Measurements from ENCODE around the gene PARN. TPM values are rescaled to one million over a fixed set of nuclear protein-coding genes. Genes with fewer than 3 reads are reported as not detected.

PARN gene
- total and polyA plus RNA-seq, 2 of the 4 experiments (the other 2 are of a cell fraction): 24.6 to 25.1 TPM

- intact Hi-C loops (cut with micrococcal nuclease) (no loop called here), in situ Hi-C loops (cut with MboI; ENCODE audit: low sequenced_read_pairs) (no loop called here), dilution Hi-C loops (cut with HindIII; ENCODE audit: low sequenced_read_pairs, unreplicated experiment) (no loop called here)
- Histone ChIP-seq H3K9ac (ENCODE audit: low read depth, low read length) (no peak overlapping the region), H2BK120ac (ENCODE audit: low read depth, low read length) (no peak overlapping the region), H3K9me3 (ENCODE audit: control insufficient read depth, insufficient read depth, low read length) (no peaks in the 10 kb centered on the region), H2BK20ac (ENCODE audit: low read depth, low read length) (no peak overlapping the region), H3K18ac (ENCODE audit: low read depth, low read length) (no peak overlapping the region), H2BK15ac (ENCODE audit: low read depth, low read length) (no peak overlapping the region), H4K91ac (ENCODE audit: insufficient read depth, low read depth, low read length) (no peak overlapping the region), H4K8ac (ENCODE audit: low read depth in 2 of 2, low read length in 2 of 2) (no peak overlapping the region), H4K5ac (ENCODE audit: low read depth, low read length) (no peak overlapping the region), H3K27me3 (ENCODE audit: control insufficient read depth, insufficient read depth, low read length) (no peaks in the 10 kb centered on the region), H2AK9ac (replicated peaks; ENCODE audit: low read depth, low read length, poor library complexity) (no peak overlapping the region), H3K14ac (replicated peaks; ENCODE audit: low read depth, low read length) (no peak overlapping the region), H2BK5ac (ENCODE audit: low read depth, low read length, poor library complexity, severe bottlenecking) (no peak overlapping the region), H3K36me3 (ENCODE audit: control insufficient read depth, insufficient read depth, low read length) (no peaks in the 10 kb centered on the region), H3K4ac (ENCODE audit: low read depth, low read length) (no peak overlapping the region), H3K79me1 (ENCODE audit: low read depth in 1 of 2, low read length in 2 of 2) (no peaks in the 10 kb centered on the region), H3K4me2 (ENCODE audit: low read depth, low read length) (no peak overlapping the region), H3K56ac (ENCODE audit: extremely low read depth, insufficient read depth, low read length) (no peak overlapping the region), H3K4me1 (ENCODE audit: control insufficient read depth, insufficient read depth, low read length) (peaks cover 13% of the 10 kb centered on the region), H3K4me3 (ENCODE audit: insufficient read depth, low read depth, low read length) (no peak overlapping the region), H3K9me1 (ENCODE audit: insufficient read depth, low read length) (no peaks in the 10 kb centered on the region; the same call in none of the 2 replicates), H2AFZ (replicated peaks; ENCODE audit: low read length, poor library complexity) (no peak overlapping the region), H2AK5ac (ENCODE audit: low read depth, low read length) (no peak overlapping the region), H3K23ac (ENCODE audit: low read depth, low read length) (no peak overlapping the region), H4K20me1 (ENCODE audit: insufficient read depth, low read length) (no peaks in the 10 kb centered on the region), H3K27ac (ENCODE audit: insufficient read depth, low read length) (no peak overlapping the region)
- CTCF ChIA-PET: no interaction called here
- BruUV-seq (replicated peaks): no TSS peak
- POLR2A ChIA-PET (ENCODE audit: unreplicated experiment): no interaction called here
- TF ChIP-seq NFE2L2 (IDR thresholded peaks at IDR 0.05; ENCODE audit: low read depth, low read length) (no peak), RAD21 (IDR thresholded peaks at IDR 0.05; ENCODE audit: low read length) (no peak), BHLHE40 (IDR thresholded peaks at IDR 0.05; ENCODE audit: low read depth, low read length) (no peak), MXI1 (IDR thresholded peaks at IDR 0.05; ENCODE audit: borderline replicate concordance, low read depth, low read length) (no peak), SMC3 (IDR thresholded peaks at IDR 0.05; ENCODE audit: low read depth, low read length) (no peak), CHD1 (IDR thresholded peaks at IDR 0.05; ENCODE audit: low read depth, low read length) (no peak)
- 80% methylated on average over 1 of the region's 4 CpGs; no CpG with 5 or more reads in 1 of the 2 experiments for whole genome bisulfite sequencing, 2 experiments (ENCODE audit: extremely low coverage in 2 of 2, insufficient read length in 1 of 2)
- no peak for DNase-seq
- ATAC-seq (ENCODE audit: low read depth): no peak
These were observed 206.7 kb downstream of the PARN start for GRCh38 chr16:14423344-14423743.
